NCI-H2107 treated with DMSO at 0.1 percent for 48 hours (cell line): ENCODE measurements around the gene CASP1.

Experiments
- DNase-seq: peaks from one replicate; lab custom pipeline; 2025; ENCODE audit not compliant: unreplicated experiment; lab: John Stamatoyannopoulos, UW

Gene CASP1

DNA sequence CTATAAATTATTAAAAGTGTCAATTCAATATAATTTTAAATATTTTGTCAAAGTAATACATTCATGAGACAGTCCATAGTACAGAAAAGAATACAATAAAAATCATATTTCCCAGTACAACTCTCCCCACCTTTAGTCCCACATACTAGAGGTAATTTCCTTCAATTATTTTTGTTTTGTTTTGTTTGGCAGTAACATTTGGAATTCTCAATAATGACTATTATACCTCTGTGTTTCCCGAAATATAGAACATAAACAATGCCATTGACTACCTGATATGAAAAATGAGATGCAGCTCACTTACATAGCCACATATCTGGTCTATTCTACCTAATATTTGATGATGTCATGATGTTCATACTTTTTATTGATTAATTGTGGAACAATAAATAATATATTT lies 42.2 kb downstream of the CASP1 start:
- DNase-seq: no peak

DNA sequence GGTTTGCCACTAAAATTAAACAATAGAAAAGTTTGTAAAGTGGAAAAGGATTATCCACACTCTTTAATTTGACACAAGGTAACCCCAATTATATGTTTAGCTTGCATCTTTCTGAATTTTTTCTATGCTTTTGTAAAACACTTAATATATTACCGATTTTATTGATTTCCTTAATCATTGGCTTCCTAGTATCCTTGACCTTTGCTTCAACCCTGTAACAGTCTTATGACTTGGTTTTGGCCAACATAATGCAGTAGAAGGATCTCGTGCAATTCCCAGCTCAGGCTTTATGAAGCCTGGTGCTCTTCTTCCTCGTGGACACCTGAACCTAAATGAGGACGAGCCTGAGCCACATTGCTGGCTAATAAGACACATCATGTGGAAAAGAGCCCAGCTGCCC lies 43.0 kb downstream of the CASP1 start:
- DNase-seq: no peak

DNA sequence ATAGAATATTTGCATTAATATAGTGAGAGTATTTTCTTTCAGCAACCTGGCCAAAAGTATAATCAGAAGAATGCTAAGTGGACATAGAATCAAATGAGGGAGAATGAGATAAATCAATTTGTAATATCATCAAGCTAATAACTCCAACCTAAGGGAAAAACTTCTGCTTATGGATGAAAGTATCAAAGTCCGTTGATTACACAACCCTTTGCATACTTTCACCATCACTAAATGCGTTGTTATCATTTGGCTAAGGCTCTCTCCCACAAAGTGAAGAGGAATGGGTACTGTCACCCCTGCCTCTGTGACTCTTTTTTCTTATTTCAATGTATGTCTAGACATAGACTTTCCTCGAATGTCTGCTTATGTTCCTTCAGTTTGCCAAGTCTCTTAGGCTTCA lies 50.1 kb downstream of the CASP1 start:
- DNase-seq: no peak

DNA sequence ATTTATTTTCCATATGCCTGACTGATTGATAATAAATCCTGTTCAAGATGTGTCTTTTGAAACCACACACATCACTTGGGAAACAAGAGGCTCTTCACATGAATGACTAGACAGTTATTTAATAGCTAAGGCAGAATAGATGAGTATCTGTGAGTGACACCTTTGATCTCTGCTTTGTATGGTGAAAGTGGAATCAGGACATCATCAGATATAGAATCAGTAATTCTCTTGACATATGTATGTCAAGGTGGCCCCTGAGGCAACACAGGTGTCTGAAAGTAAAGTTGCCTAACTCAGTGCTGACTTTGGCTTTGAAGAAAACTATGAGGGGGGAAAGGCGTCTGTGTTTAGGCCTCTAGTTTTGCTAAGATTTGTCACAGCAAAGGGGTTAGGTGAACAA lies 55.1 kb downstream of the CASP1 start:
- DNase-seq: no peak
